GM18502 (cell line): ENCODE measurements around the gene LHFPL4.

Experiments
- ATAC-seq: cut with Tn5 transposase; IDR thresholded peaks from one replicate; pipeline ENCODE4 v1.9.1; 2021; ENCODE audit warnings: mild to moderate bottlenecking; ENCODE audit not compliant: unreplicated experiment, poor library complexity

Gene LHFPL4

GRCh38 chr3:9485248-9485647, 68.4 kb downstream of the LHFPL4 start:
- no peak for ATAC-seq

- ATAC-seq: no peak
These were observed 73.4 kb downstream of the LHFPL4 start for GRCh38 chr3:9480265-9480664.

- no peak for ATAC-seq
These were observed 76.7 kb downstream of the LHFPL4 start for GRCh38 chr3:9476935-9477334.

- ATAC-seq: no peak
These were observed 79.1 kb downstream of the LHFPL4 start for GRCh38 chr3:9474482-9474881.

- ATAC-seq: no peak
These were observed 80.0 kb downstream of the LHFPL4 start for GRCh38 chr3:9473496-9474065.

- ATAC-seq: no peak
These were observed 83.6 kb downstream of the LHFPL4 start for GRCh38 chr3:9469986-9470385.

GRCh38 chr3:9468460-9468859, 85.2 kb downstream of the LHFPL4 start:
- ATAC-seq: no peak

- ATAC-seq: no peak
These were observed 86.2 kb downstream of the LHFPL4 start for GRCh38 chr3:9467451-9467850.

GRCh38 chr3:9455596-9456131, 98.0 kb downstream of the LHFPL4 start:
- no peak for ATAC-seq

- no peak for ATAC-seq
These were observed 101.2 kb downstream of the LHFPL4 start for GRCh38 chr3:9452417-9452816.

GRCh38 chr3:9450991-9451390, 102.6 kb downstream of the LHFPL4 start:
- no peak for ATAC-seq

GRCh38 chr3:9450126-9450525, 103.5 kb downstream of the LHFPL4 start:
- ATAC-seq: no peak

GRCh38 chr3:9448643-9449042, 105.0 kb downstream of the LHFPL4 start:
- ATAC-seq: no peak
